NCI-H1694 (cell line): Measurements from ENCODE around the gene MROH8.
"Not testable (repeated sequence)": the region's sequence is repeated elsewhere in the genome, so short reads cannot be mapped to it uniquely, and the experiment has no call there.

ENCODE experiments used
- DNase-seq: peaks from one replicate; lab custom pipeline; 2025; lab: John Stamatoyannopoulos, UW

Gene MROH8

DNA sequence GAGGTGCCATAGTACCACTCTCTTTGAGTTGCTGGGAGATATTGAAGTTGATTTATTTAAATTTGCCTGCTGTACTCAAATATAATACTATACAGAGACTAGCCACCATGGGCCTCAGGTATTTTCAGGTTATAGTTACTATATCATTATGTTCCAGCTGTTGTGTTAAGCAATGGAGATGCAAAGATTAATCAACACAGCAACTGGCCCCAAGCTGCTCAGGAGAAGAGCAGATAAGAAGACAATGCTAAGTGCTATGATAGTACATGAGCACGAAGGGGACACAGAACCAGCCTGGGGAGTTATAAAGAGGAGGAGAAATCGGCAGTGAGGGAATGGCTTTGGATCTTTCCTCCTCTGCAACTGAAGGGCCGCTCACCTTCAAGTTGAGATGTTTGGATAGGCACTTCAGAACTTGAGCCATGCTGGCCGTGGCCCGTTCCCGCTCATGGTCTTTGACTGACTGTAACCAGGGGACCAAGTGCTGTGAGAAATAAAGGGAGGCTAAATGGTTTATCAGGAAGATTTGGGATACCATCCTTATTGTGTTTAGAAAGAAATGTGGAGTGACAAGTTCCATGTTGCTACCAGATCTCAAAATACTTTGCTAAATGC is 24.6 kb downstream of the MROH8 start:
- no peak for DNase-seq

DNA sequence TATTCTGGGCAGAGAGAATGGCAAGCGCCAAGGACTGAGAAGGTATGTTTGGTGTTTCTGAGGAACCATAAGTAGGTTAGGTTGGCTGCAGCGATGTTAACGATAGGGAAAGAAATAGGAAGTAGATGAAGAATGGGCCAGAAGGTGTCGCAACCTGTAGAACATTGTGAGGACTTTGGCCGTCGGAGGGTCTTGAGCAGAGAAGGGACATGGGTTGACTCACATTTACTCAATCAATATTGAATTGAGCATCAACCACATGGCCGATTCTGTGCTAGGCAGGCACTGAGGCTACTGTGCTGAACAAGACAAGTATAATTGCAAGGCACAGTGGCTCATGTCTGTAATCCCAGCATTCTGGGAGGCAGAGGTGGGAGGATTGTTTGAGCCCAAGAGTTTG is 27.1 kb downstream of the MROH8 start:
- DNase-seq: no peak

DNA sequence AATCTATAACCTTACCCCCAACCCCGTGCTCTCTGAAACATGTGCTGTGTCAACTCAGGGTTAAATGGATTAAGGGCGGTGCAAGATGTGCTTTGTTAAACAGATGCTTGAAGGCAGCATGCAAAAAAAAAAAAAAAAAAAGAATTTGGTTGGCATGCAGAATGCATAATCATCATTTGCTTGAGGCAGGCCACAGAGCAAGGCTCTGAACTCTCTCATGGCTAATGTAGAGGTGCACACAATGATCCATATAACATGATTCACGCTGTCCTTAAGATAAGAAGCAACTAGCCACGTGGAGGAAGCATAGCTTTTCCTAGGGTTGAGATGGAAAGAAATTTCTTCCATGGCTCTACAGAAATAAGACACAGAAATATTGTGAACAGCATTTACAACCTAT is 27.8 kb downstream of the MROH8 start:
- no peak for DNase-seq

DNA sequence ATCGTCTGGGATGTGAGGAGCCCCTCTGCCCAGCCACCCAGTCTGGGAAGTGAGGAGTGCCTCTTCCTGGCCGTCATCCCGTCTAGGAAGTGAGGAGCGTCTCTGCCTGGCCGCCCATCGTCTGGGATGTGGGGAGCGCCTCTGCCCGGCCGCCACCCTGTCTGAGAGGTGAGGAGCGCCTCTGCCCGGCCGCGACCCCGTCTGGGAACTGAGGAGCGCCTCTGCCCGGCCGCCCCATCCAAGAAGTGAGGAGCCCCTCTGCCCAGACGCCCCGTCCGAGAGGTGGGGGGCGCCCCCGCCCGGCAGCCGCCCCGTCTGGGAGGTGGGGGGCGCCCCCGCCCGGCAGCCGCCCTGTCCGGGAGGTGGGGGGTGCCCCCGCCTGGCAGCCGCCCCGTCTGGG is 28.5 kb downstream of the MROH8 start:
- not testable (repeated sequence) for DNase-seq

DNA sequence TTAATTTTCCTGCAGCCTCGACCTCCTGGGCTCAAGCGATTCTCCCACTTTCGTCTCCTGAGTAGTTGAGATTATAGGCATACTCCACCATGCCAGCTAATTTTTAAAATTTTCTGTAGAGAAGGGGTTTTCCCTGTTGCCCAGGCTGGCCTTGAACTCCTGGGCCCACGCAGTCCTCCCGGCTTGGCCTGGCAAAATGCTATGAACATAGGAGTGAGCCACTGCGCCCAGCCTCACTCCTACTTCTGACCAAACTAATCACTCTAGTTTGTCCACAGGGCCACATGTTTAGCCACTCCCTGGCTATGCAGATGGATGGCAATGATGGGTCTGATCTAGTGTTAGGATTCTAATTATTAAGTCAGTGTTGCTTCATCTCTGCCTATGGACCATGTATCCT is 32.1 kb downstream of the MROH8 start:
- DNase-seq: no peak

DNA sequence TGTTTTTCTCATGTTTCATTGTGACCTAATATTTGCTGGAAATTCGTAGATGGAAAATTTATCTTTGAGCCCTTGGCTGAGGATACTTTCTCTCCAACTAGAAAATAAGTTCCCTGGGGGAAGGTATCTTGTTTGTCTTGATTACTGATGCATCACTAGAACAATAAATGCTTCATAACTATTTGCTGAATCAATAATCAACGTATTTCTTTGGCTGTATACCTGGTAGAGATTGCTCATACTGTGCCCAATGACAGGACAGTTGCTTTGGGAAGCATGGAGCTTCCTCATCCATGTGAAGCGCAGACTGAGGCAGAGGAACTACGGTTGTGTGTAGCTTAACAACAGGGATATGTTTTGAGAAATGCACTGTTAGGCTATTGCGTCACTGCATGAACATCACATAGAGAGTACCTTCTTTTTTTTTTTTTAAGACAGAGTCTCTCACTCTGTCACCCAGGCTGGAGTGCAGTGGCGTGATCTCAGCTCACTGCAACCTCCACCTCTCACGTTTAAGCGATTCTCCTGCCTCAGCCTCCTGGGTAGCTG is 34.4 kb downstream of the MROH8 start:
- DNase-seq: no peak

DNA sequence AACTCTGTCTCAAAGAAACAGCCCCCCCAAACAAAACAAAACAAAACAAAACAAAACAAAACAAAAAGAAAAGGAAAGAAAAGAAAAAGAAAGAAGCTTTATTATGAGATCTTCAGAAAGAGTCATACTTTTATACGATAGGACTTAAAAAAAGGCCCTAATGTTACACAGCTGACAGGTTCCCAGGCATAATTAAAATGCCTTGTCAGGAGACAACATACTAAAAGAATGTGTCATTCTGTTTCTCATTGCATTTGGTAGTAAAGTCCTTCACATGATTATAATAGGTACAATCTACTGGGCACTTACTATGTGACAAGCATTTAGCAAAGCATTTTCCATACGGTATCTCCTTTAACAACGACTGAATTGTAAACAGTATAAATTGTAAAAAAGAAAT is 36.6 kb downstream of the MROH8 start:
- no peak for DNase-seq

DNA sequence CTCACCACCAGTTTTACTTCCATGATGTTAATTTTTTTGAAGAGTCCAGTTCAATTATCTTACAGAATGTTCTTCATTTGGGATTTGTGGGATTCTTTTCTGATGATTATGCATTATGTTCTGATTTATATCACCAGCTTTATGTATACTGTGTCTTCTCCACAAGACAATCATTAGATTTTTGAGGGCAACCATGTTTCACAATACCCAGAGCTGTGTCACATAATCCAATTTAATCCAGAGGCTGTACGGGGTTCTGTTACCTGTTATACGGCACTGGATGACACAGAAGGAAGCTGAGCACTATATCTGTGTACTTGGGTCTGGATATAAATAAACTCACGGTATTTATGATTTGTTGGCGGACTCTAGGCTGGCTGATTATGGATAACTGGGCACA is 41.8 kb downstream of the MROH8 start:
- no peak for DNase-seq

DNA sequence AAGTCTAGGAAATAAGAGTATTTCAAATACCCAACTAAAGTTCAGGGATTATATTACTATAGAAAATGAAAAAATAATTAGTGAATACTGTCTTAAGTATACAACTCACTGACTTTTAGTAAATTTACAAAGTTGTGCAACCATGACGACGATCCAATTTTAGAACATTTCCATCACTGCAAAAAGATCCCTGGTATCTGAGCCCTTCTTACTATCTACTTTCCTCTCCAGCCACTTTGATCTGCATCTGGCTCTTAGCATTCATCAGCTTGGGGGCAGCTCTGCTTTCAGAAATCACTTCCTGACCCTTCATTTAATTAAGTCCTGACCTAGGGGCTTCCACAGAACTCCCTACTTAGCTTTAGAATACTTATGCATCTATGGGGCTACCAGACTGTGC is 45.4 kb downstream of the MROH8 start:
- no peak for DNase-seq

DNA sequence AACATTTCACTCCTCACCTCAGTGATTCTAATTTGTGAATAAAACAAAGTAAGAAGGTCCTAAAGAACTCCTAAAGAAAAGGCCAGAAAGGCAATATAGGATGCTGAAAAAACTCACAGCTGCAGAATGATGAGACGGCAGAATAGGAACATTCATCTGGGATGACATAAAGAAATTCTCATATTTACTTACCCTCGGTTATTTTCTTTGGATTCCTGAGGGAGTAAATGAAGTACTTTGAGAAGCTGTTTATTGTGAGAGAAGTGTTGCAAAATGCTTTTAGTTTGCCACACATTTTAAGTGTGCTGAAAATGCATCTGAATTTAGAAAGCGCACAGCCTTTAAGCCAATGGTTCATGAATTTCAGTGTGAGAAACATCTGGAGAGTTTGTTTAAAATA is 47.9 kb downstream of the MROH8 start:
- no peak for DNase-seq

DNA sequence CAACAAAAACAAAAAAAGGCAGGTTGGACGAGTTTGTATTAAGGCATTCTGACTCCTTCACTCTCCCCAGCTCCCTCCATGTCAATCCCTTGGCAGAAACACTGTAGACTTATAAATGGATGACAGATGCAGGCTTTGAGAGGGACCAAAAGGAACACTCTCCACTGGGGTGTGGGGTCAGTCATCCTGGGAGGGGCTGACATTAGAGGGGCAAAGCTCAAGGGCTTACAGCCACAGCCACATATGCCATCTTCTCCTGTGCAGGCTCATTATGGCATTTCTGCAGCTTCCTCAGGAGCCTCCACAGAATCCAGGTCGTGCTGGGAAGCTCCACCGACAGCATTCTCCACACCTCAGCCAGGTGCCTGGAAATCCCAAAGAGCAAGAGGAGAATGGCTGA is 50.5 kb downstream of the MROH8 start:
- no peak for DNase-seq

DNA sequence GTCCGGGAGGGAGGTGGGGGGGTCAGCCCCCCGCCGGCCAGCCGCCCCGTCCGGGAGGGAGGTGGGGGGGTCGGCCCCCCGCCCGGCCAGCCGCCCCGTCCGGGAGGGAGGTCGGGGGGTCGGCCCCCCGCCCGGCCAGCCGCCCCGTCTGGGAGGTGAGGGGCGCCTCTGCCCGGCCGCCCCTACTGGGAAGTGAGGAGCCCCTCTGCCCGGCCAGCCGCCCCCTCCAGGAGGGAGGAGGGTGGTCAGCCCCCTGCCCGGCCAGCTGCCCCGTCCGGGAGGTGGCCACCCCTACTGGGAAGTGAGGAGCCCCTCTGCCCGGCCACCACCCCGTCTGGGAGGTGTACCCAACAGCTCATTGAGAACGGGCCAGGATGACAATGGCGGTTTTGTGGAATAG is 53.1 kb downstream of the MROH8 start:
- DNase-seq: not testable (repeated sequence)

DNA sequence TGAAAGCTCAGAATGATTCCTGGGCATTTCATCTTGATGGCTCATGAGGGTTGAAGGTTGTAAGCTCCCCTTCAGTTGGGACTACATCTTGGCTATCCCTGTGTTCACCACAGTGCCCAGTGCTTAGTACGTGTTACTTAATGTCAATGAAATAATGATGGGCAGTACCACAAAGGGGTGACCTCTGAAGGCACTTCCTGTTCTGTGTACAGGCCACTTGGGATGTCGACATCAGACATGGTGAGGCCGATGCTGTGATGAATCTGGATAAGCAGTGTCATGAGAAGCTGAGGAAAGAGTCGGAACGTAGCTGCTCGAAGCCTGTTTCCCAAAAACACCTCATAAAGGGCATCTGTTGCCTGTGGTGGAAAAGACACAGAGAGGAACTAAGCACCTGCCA is 55.9 kb downstream of the MROH8 start:
- DNase-seq: no peak

DNA sequence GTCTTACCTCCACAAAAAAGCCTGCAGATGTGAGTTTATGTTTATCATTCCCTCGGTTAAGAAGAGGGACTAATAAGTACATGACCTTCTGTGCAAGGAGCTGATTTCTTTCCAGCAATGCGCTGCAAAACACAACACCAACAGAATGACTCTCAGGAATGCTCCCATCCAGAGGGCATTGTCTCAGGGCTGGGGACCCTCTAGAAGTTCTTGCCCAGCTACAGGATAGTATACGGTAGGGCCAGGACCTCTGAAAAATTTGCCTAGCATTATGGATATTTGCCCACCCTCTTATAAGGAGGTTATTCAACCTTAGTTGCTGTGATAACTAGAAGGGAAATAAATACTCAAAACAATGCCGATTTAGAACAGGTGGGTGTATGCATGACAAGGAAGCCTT is 58.9 kb downstream of the MROH8 start:
- no peak for DNase-seq

DNA sequence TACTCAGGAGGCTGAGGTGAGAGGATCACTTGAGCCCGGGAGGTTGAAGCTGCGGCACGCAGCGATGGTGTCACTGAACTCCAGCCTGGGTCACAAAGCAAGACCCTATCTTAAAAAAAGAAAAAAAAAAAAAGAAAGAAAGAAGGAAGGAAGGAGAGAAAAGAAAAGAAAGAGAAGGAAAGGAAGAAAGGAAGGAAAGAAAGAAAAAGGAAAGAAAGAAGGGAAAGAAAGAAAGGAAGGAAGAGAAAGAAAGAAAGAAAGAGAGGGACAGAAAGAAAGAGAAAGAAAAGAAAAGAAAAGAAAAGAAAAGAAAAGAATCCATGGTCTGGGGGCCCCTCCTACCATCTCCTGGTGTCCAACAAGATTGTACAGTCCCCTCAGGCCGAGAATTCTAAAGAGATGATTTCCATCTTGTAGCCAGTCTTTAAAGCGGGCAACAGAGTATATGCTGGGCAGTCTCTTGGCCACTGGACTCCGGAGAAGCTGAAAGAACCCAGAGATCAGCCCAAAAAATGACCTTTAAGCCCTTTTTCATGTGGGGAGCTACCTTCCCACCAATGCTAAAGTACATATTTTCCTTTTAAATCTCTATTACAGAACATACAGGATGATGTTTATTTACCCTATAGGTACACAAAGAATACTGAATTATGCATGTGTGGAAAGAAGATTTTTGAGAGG is 59.9 kb downstream of the MROH8 start:
- DNase-seq: no peak

DNA sequence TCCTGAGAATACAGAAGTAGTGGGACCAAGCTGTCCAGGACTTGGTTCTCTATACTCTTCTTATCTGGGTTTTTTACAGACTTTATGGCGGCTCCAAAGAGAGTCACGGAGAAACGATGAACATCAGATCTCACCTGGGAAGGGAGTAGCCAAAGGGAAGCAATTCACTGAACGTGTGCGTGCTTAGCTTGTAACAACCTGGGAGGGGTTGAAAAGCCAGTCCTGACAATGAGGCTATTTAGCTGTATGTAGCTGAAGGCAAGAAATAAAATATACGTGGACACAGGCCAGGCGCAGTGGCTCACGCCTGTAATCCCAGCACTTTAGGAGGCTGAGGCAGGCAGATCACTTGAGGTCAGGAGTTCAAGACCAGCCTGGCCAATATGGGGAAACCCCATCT is 65.3 kb downstream of the MROH8 start:
- DNase-seq: no peak

DNA sequence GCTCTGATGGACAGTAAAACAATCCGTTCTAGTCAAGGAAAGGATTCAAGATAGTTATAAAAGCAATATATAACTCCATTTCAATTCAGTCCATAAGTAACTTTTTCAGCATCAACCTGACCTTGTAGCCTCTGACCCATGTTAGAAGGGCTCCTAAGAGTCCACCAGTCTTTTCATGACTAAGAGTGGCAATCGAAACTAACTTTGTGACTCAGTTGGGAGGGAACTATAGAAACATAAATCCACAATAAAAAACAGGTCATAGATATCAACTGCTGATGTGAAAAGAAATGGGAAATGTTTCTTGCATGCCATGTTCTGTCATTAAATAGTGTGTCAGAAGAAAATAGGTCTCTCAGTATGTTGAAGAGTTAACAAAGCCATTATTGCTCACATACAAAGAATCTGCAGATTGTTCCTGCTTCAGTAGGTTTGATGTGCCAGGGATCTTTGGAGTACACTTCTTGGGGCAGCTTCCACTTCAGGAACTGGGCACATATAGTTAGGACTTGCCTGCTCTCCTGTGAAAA is 67.4 kb downstream of the MROH8 start:
- no peak for DNase-seq

DNA sequence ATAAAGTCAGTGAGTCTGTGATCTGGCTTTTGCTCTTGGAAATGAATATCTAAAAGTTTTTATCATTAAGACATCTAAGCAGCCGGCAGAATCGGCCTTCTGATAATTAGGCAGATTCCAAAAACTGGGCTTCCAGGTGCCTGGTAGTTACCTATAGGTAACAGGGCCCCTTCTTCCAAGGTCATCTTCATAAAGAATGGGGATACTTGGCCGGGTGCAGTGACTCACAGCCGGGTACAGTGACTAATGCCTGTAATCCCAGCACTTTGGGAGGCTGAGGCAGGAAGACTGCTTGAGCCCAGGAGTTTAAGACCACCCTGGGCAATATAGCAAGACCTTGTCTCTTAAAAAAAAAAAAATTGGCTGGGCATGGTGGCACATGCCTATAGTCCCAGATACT is 70.7 kb downstream of the MROH8 start:
- DNase-seq: no peak

DNA sequence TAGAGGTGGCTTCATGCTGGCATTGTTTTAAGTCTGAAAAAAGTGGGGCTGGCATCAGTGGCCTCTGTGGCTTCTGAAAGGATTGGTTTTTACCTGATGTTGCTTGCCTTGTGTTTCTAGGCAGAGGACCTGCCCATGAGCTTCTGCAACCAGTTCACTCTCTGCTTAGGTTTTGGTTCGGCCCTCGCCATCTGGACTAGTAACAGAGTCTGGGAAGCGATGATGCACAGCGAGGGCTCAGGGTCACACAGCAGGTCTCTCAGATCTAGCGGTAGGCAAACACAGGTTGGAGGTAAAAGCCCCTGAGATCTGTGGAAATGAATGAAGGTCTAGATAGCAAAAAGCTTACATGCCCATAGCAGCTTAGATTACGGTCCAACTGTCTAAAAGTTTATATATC is 76.8 kb downstream of the MROH8 start:
- DNase-seq: no peak

DNA sequence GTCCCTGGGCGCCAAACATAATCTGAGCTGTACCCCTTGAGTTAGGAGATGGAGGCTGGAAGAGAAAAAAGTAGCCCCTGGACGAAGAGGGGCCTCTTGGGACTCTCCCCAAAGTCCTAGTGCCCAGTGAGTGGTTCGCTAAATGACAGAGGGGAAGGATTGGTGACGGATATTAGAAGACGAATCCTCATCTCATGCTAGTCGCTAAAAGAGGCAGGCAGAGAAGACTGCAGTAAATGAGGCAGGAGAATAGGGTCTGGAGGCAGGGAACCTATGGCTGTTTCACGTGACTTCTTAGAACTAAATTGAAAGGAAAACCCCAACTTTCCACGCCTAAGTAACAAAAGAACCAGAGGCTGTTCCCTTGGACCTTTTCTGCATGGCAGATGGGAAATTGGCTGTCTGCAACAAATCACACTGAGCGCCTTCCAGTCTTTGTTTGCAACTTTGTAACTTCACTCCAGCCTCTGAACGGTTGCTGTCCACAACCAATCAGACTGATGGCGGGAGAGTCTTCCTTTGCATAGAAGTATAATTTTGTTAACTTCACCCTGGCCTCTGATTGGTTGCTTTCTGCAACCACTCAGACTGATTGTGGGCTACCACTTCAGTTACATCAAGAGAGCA is 82.8 kb downstream of the MROH8 start:
- no peak for DNase-seq

DNA sequence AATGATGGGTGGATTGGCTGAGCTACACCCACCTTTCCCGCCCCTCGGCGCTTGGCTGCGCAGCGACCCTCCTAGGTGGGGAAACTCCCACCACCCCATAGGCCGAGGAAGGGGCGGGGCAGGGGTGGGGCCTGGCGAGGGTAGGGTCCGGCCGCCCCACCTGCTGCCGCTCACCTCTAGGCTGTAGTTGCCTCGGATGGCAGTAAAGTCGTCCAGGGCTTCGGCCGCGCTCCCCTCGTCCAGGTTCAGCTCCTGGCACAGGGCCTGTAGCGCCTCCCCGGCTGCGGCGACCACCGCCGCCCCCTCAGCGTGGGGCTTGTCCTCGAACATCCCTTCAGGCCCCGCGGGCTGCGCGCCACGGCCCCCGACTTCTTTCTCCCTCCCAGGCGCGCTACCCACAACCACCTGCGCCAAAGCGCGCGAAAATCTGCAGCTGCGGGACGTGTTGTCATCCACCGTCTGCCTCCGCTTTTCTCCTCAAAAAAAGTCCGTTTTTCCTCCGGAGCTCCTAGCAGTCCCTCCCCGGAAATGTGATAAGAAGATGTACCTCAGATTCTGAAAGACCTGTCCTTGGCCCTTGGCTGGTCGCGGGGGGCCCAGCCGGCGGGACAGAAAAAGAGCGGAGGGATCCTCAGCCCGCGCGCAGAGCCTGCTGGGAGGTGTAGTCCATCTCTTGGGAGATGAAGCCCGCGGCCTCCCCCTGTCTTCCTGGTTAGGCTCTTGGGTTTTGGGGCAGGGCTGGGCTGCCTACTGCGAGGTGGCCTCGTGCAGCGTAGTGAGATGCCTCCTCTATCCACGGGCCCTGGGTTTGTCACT is 83.5 kb downstream of the MROH8 start, which contains the start of gene RBL1:
Gene RBL1, minus strand, starts transcription at position 399 of the 816 bp plus-strand sequence. Its CDS starts 69 bp downstream, at position 330.
- DNase-seq: peak; percentile 76

DNA sequence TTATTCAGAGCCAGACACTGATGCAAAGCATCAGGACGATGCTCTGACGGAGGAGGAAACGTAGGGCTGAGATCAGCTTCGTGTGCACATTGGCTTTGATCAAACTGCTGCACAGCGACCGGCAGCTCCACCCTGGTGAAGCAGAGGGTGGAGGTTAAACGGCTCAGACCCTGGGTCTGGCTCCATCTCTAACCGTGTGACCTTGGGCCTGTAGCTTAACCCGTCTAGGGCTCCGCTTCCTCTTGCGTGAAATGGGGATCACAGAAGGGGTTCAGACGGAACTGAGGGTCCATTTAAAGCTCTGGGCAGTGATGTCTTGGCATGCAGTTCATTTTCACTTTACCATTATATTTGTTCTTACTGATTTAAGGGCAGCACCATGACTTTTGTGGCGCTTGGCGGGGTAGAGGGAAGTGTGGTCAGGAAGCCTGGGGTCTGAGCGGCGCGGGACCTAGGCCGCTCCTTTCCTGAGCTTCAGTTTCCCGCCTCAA is 84.2 kb downstream of the MROH8 start:
- DNase-seq: no peak
